Stimulated activated naive CD4-positive, alpha-beta T cell treated with Interleukin-2 at 50 U/mL for 16 hours (primary cell): ENCODE data around the gene SMAGP.
"Not testable (repeated sequence)": the region's sequence is repeated elsewhere in the genome, so short reads cannot be mapped to it uniquely, and the experiment has no call there.

ENCODE experiments used
- DNase-seq: peaks from one replicate; lab custom pipeline; 2025; lab: John Stamatoyannopoulos, UW

Gene SMAGP

DNA sequence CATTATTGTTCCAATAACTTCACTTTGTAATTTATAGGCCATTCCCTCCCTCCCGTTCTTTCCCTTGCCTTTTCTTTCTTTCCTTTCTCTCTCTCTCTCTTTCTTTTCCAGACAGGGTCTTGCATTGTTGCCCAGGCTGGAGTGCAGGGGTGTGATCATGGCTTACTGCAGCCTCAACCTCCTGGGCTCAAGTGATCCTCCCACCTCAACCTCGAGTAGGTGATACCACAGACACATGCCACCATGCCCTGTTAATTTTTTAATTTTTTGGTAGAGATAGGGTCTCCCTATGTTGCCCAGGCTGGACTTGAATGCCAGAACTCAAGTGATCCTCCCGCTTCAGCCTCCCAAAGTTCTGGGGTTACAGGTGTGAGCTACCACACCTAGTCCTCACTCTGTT lies 45.6 kb downstream of the SMAGP start:
- DNase-seq: no peak

DNA sequence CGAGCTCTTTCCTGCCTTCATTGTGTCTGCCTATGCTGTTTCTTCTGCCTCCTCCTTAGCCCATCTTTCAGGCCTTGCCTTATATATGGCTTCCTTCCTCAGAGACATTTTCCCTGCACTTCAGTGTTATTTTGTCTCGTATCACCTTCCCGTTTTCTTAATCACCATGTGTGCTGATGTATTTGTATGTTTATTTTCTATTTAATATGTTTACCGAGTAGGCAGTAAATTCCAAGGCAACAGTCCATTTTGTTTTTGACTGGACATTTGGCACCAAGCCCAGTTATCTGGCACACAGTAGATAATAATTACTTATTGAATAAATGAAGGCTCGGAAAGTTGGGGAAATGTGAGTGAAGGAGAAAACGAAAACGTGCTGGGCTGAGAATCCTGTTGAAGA lies 47.8 kb downstream of the SMAGP start:
- DNase-seq: no peak

DNA sequence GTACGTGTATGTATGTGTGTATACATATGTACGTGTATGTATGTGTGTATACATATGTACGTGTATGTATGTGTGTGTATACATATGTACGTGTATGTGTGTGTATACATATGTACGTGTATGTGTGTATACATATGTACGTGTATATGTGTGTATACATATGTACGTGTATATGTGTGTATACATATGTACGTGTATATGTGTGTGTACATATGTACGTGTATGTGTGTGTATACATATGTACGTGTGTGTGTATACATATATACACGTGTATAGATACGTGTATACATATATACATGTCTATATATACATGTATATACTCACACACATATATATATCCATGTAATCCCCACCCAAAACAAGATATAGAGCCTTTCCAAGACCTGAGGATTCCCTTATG lies 50.4 kb downstream of the SMAGP start:
- not testable (repeated sequence) for DNase-seq

DNA sequence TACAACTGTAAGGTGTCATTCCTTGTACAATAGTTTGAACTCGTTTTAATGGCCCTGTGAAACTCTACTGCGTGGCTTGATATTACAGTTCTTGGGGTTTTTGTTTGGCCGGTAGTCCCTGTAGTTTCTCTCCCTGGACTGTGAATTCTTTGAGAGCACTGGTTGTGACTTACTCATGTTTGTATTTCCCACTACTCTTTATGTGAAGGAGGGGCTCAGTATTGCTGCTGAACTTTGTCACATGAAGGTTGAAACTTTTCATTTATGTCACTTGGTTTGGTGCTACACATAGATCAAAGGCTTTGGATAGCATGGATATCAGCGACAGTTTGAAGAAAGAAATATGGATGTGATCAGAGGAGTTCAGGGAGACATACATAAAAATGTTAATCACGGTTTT lies 50.9 kb downstream of the SMAGP start:
- no peak for DNase-seq

DNA sequence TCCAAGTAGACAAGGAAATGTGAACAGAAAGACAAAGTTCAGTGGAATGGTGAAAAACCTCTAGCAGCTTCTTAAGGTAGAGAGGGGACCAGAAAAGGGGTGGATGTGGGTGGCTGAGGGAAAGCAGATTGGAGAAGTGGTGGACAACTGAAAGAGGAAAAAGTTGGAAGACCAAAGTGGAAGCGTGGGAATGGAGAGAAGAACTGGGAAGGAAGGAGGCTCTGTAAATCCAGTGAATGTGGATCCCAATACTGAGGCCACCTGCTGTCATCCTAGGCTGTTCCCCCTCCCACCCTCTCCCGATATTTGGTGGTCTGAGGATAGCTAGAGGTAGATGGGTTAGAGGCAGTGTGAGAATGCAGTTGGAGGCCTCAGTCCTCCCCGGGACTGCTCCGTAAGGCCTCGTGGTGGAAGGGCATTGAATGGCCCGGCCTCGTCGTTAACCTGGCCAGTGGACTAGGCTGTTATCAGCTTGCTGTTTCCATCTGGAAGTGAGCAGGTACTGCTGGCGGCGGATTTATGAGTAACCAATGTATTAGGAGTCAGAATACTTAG lies 51.5 kb downstream of the SMAGP start:
- no peak for DNase-seq

DNA sequence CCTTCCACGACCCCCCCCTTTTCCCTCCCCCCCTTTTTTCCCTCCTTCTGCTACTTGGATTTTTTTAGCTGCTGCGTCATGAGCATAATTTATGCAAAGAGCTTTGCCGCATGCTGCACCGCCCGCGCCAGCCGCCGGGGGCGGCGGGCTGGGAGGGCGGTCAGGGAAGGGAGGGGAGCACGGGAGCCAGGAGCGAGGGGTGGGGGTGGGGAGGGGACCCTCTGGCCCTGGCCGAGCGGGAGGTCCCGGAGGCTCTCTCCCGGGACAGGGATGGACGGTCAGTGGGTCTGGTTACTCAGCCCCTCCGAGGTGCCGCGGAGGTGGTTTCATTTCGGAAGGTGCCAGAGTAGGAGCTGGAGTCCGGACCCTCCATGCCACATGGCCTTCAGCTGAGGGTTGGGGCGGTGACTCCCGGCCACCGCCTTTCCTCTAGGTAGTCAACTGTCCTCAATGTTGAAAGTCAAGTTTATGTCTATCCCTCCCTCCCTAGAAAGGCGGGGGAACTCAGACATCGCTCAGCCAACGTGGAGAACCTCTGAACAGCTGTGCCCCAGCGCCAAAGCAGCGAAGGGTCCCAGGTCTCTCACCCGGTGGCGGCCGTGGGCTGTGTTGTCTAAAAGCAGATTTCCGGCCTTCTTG lies 52.1 kb downstream of the SMAGP start, which contains the start of gene POU6F1:
Gene POU6F1, minus strand, starts transcription at position 95 of the 639 bp plus-strand sequence. CDS start 11,226 bp downstream, outside the sequence.
- DNase-seq: peak; percentile 56

DNA sequence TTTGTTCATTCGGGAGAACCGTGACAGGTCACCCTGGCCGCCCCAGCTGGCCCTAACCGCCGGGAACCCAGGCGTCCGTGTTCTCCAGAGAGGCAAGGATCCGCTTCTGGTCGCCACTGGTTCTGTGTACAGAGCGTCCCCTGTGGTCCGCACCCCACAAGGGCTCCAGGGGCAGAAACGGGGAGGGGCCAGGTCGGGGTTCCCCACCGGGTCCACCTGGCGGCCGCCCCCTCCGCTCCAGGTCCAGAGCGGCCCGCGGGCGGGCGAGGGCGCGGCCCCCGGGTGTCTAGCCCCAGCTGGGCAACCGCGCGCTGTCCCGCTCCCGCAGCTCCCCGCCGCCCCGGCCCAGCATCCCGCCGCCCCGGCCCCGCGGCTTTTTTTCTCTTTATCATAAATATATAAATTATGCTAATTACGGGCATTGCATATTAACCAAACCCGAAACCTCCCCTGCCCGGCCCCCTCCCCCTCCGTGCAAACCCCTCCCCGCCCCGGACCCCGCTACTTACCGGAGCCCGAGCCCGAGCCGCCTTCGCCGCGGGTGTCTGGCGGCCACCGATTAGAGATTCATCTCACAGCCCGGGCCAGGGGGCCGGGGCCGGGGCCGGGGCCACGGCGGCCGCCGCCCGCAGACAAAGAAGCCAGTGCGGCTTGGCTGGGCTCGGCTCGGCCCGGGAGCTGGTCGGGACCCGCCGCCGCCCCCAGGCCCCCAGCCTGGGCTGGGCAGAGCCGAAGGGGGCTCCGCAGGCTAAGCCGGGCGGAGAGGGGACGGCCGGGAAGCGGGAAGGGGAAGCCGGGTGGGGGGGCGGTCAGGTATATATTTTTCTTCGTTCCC lies 52.9 kb downstream of the SMAGP start:
- DNase-seq: peak; percentile 46

DNA sequence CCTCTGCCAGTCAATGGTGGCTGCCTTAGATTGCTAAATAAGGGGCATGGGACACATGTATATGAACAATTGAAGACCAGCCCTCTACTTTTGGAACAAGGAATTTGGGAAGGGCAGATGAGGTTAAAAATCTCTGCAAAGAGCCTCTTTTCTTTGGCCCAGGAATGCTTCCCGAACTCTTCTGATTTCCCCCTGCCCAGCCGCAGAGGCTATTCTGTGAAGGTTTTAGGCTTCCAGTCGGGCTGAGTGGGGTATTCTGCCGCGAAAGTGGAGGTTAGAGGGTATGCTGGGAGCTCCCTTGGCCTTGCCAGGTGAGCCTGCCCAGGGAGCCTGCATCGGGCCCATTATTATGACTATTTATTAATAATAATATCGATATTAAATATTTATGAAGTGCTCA lies 53.6 kb downstream of the SMAGP start:
- DNase-seq: no peak

DNA sequence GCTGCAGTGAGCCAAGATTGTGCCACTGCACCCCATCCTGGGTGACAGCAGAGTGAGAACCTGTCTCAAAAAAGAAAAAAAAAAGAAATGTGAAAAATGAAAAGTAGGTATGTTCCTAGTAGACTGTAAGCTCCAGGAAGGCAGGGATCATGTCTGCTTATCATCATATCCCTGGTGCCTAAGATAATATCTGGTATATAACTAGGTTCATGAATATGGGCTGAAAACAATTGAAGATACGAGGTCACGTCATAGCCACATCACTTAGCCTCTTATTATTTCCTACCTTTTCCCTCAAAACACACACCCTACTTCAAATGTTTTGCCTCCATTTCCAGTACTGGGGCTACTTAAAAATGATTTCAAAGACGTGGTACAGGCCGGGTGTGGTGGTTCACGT lies 55.3 kb downstream of the SMAGP start:
- DNase-seq: no peak

DNA sequence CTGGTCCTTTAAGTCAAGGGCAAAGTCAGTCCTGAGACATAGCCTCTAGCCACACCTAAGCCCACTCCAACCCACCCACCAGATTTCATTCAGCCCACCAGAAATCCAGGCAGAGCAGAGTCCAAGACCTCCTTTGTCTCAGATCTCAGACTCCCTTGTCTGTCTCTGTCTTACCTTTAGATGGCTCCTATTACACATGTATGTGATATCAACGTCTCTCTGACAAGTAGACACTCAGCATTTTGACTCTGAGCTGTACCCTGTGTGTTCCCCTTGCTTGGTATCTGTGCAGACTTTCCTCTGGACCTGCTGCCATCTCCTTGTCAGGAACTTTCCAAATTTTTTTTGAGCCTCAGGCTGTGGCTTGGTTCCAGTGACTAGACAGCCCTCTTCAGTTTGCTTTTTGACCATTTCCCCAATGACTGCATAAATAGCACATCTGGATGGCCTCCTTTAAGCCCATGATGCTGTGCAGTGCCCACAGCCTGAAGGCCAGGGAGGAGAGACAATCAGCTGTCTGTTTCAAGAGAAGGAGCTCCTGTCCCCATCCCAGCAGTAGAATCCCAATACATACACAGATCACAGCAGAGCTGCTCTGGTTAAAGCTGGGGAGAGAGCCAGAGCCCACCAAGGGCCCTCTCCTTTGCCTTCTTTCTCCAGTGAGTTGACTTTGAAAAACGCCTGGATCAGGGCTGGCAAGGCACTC lies 59.4 kb downstream of the SMAGP start:
- no peak for DNase-seq

DNA sequence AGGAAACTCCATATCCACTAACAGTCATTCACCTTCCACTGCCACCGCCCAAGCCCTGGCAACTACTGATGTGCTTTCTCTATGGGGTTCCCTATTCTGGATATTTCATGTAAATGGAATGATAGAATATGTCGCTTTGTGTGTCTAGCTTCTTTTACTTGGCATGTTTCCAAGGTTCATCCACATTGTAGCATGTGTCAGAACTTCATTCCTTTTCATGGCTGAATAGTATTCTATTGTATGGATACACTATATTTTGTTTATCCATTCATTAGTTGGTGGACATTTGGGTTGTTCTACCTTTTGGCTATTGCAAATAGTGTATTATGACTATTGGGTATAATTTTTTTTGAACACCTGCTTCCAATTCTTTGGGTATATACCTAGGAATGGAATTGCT lies 61.0 kb downstream of the SMAGP start:
- DNase-seq: no peak

DNA sequence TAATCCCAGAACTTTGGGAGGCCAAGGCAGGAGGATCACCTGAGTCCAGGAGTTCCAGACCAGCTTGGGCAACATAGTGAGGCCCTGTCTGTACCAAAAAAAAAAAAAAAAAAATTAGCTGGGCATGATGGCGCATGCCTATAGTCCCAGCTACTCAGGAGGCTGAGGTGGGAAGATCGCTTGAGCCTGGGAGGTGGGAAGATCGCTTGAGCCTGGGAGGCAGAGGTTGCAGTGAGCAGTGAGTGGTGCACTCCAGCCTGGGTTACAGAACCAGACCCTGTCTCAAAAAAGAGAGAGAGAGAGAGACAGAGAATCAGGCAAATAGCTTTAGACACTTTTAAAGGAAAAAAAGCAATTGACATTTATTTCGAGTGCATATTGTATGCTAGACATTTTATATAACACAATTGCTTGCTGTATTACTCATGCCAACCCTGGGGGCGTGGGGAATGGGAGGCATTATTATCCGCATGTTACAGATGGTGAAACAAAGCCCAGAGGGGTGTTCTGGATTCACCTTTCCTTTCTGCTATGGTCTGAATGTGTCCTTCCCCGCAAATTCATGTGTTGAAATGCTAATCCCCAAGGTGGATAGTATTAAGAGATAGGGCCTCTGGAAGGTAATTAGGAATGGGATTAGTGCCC lies 62.1 kb downstream of the SMAGP start:
- DNase-seq: no peak

DNA sequence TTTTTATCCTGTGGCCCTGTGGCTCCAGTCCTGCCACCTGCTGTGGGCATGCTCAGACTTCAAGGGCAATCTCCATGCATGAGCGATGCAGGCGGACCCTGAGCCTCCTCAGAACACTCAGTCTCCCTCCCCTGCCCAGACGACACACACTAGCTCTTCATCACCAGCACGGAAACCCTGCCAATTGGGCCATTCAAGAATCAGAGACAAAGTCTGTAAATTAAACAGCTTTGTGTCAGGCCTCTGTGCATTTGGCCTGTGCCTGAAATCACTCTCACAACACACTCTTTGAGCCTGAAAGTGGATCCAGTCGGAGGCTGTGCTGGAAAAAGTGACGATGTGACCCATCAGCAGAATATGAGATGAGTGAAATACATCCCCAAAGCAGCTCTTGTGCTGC lies 64.9 kb downstream of the SMAGP start:
- no peak for DNase-seq

DNA sequence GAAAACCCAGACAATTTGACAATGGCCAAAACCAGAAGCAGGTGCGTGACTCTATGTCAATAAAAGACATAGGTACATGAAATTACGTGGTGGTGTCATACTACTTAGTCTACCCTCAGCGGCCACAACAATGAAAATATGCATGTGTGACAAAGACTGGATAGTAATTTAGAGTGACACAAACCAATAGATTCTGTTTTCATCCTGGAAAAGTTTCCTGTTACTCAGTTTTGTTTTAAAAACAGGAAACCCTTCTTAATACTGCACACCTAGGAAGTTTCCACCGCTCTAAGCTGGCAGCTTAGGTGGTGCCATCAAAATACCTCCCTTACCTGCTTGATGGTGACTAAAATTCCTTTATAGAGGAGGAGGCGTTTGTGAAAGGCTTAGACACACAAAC lies 67.5 kb downstream of the SMAGP start:
- DNase-seq: no peak

DNA sequence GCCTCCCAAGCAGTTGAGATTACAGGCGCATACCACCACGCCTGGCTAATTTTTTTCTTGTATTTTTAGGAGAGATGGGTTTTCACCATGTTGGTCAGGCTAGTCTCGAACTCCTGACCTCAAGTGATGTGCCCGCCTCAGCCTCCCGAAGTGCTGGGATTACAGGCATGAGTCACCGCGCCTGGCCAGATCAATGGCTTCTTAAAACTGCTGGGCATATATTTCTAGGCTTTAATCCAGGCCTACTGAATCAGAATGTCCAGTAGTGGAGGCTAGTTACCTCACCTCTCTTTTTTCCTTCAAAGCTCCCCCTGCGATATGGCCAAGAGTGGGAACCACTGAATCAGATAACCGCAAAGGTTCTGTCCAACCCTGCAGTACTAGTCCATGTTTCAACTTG lies 69.4 kb downstream of the SMAGP start:
- DNase-seq: no peak

DNA sequence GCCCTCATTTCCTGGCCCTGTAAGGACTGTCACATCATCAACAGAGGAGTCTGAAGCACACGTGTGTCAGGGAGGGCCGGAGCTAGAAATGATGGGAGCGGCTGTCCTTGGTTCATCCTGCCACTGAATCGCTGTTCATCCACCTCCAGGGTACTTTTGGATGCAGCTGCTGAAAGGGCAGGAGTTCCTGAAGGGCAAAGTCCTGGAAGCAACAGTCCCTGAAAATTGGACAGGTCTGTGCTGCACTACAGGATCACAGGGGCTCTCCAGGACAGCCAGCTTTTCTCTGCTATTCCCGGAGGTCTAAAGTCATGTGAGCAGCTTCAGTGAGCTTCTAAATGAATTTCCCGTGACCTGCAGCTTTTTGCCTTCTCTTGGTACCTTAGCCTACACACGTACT lies 70.1 kb downstream of the SMAGP start:
- DNase-seq: no peak

DNA sequence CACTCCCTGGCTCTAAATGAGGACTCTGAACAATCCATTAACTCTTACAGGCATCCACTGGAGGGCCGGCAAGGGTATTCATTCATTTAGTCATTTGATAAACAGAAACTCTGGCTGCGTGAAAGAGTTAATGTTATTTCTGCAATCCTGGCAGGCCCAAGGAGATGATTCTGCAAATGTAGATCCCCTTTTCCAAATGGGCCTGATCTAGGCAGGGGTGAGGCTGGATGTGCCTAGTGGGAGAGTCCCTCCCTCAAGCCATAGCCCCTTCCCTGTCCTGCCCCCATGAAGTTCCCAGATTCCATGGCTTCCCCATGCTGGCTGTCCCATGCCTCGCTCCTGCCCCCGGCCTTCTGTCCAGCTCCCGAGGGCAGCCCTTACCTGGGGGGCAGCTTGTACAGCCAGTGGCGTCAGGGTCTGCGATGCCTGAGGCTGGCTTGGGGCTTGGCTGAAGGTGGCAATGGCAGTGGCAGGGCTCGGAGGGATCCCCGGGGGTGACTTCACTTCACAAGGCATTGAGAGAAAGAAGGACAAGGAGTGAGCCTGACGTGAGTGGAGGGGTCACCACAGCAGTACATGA lies 70.8 kb downstream of the SMAGP start:
- no peak for DNase-seq

DNA sequence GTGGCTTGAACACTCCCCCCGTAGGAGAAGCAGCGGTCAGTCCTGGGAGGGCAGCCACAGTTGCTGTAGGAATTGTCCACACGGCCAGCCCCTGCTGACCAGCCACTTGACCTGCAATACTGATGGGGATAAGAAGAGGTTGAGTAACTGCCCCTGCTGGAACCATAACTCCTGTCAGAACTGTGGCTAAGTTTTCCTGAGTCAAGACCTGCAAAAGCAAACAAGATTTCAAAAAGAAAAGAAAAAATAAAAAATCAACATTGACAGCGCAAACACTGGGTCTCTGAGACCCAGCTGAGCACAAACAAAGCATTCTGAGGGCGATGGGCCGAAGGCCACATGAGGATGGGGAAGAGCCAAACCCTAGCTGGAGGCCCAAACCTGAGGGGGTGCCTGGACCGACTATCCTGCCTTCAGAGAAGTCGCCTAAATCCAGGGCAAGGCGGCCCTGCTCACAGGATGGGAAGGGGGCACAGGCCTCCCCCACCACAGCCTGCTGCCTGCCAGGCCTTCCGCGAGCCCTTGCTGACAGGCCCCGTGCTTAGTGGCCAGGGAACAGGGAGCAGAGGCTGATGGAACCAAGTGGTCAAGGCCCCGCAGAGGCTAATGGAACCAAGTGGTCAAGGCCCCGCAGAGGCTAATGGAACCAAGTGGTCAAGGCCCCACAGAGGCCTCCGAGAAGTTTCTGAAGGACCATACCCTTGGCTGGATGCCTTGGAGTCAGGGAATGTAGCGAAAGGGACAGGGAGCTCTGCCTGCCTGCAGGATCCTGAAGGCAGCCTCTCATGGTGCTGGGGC lies 71.4 kb downstream of the SMAGP start:
- DNase-seq: no peak

DNA sequence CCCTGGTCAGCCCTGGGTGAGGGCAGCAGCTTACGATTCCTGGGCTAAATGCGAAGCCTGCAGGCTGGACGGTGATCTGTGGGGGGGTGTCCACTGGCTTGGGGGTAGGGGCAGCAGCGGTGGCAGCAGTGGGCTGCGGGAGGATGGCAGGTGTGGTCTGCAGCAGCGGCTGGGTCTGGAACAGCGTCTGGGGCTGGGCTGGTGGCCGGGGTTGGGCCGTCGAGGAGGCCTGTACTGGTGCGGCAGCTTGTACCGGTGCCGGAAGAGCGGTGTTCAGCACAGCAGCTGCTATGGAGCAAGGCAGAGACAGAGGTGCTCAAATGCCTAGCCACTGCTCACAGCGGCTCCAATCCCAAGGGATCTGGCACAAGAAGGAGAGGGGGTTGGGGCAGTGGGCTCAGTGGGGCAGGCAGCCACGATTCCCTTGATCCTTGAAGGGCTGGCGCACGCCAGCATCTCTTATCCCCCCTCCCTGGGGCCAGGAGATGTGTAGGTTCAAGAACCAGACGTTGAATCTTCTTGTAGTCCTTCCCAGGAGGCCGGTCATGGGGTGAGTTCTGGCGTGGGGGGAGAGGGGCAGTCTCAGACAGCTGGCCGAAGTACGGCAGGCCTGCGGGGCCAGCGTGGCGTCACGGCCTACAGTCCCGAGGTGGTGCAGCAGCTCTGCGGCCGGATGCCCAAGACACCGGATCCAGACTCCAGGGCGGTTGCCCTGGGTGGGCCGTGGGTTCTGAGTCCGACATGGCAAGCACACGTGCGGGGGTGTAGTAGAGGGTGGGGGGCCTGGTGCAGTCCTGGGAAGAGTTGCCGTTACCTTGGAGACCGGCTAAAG lies 72.3 kb downstream of the SMAGP start:
- DNase-seq: no peak

DNA sequence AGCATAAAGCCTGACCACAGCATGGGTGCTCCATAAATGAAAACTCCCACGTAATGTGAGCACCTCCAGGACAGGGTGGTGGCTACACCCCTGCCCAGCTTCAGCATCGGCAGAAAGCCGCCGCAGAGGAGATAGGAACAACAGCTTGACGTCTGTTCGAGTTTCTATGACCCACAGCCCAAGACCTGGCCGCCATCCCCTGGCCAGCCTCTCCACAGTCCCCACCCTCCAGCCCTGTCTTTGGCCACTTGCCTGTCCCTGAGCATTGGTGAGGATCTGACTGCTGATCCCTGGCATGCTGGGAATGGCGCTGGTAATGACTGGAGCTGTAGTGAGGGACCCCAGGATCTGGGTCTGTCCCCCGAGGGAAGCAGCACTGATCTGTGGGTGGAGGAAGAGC lies 73.7 kb downstream of the SMAGP start:
- DNase-seq: no peak
